HepG2 (cell line): ENCODE measurements around the gene CHID1. TPM values are rescaled to one million over a fixed set of nuclear protein-coding genes. Genes with fewer than 3 reads are reported as not detected.

Experiments
- BCL6 ChIP-seq: IDR thresholded peaks from 2 replicates; pipeline ENCODE4 v1.6.1; 2016; ENCODE audit warnings: missing genetic modification reagents, missing compliant biosample characterization
- CERS6 ChIP-seq: sonication (generic); formaldehyde crosslinking; IDR thresholded peaks from 2 replicates; pipeline ENCODE4 v1.5.0; 2020; ENCODE audit warnings: missing genetic modification reagents
- GPN1 ChIP-seq: sonication (generic); formaldehyde crosslinking; IDR thresholded peaks from 2 replicates; pipeline ENCODE4 v1.5.1; 2020; ENCODE audit warnings: missing genetic modification reagents, borderline replicate concordance
- KLF16 ChIP-seq, 2 experiments: sonication (generic) in 1 of 2; formaldehyde crosslinking in 1 of 2; IDR thresholded peaks; 2 replicates each; pipeline versions ENCODE4 v1.6.1 to v1.8.0; 2016 to 2023; ENCODE audit warnings: missing genetic modification reagents in 2 of 2, missing compliant biosample characterization in 1 of 2
- PCBP1 ChIP-seq: fragments of 200-400 bp; formaldehyde crosslinking; IDR thresholded peaks from 2 replicates; pipeline ENCODE4 v1.6.1; 2017; ENCODE audit warnings: mild to moderate bottlenecking, low read depth, low read length, borderline replicate concordance
- TBX3 ChIP-seq: fragments of 450-650 bp; IDR thresholded peaks from 2 replicates; pipeline ENCODE4 v1.6.1; 2017; ENCODE audit warnings: antibody characterized with exemption, mild to moderate bottlenecking, inconsistent platforms, borderline replicate concordance
- TFE3 ChIP-seq: IDR thresholded peaks from 2 replicates; pipeline ENCODE4 v1.6.1; 2016
- ZBTB2 ChIP-seq: sonication (generic); formaldehyde crosslinking; IDR thresholded peaks from 2 replicates; pipeline ENCODE4 v1.8.0; 2022; ENCODE audit warnings: low read depth, missing genetic modification reagents
- ZFP1 ChIP-seq: IDR thresholded peaks from 2 replicates; pipeline ENCODE4 v1.6.1; 2016
- ZNF235 ChIP-seq: sonication (generic); formaldehyde crosslinking; IDR thresholded peaks from 2 replicates; pipeline ENCODE4 v1.8.1; 2023; ENCODE audit warnings: mild to moderate bottlenecking, missing genetic modification reagents, borderline replicate concordance
- ZNF318 ChIP-seq: sonication (generic); formaldehyde crosslinking; IDR thresholded peaks from 2 replicates; pipeline ENCODE4 v1.4.0; 2020; ENCODE audit warnings: mild to moderate bottlenecking, missing genetic modification reagents
- ZNF772 ChIP-seq: sonication (generic); formaldehyde crosslinking; IDR thresholded peaks from 2 replicates; pipeline ENCODE4 v1.5.0; 2020; ENCODE audit warnings: mild to moderate bottlenecking, missing genetic modification reagents
- ZNF83 ChIP-seq: sonication (generic); formaldehyde crosslinking; IDR thresholded peaks from 2 replicates; pipeline ENCODE4 v1.4.0; 2020; ENCODE audit warnings: missing genetic modification reagents, mild to moderate bottlenecking, borderline replicate concordance
- ZSCAN31 ChIP-seq: sonication (generic); formaldehyde crosslinking; IDR thresholded peaks from 2 replicates; pipeline ENCODE4 v1.5.0; 2020; ENCODE audit warnings: low read depth, mild to moderate bottlenecking, missing genetic modification reagents
- polyA plus RNA-seq, 8 experiments: library from polyadenylated mRNA; depleted of rRNA in 3 of 8; stranded (reverse) in 7 of 8; unstranded in 1 of 8; fragments of >200 nt; fragmentation: Illumina TruSeq in 4 of 8; extraction: Trizol in 4 of 8; gene quantifications; 2 replicates each; pipeline versions ENCODE4 v1.2.1 to v1.2.3, GENCODE V29; 2011 to 2016; ENCODE audit warnings: low read depth in 4 of 8, missing spikeins in 1 of 8, mixed read lengths in 1 of 8; ENCODE audit not compliant: insufficient read depth in 1 of 8
- total RNA-seq, 5 experiments: library from RNA; depleted of rRNA; stranded (reverse); fragments of >200 nt; fragmentation: Illumina TruSeq; extraction: Trizol; gene quantifications; 2 replicates each; pipeline ENCODE4 v1.2.3, GENCODE V29; 2016; ENCODE audit warnings: low read depth in 1 of 5

The CHID1 gene
- total and polyA plus RNA-seq, 2 of the 13 experiments (the other 11 are each of a cell fraction or from before 2014, with no cell fraction given): 65.1 to 93.6 TPM

- TF ChIP-seq ZNF318 (CRISPR knock-in tag) (no peak), PCBP1 (no peak), BCL6 (CRISPR knock-in tag) (0 out of 2 replicates have a peak, but pooled peaks have one; percentile 8), ZNF235 (CRISPR knock-in tag) (0 out of 2 replicates have a peak, but pooled peaks have one; percentile 34), TFE3 (CRISPR knock-in tag) (no peak), ZSCAN31 (no peak), GPN1 (CRISPR knock-in tag) (no peak), CERS6 (CRISPR knock-in tag) (no peak), ZFP1 (CRISPR knock-in tag) (no peak), TBX3 (peak; percentile 60; the same call in 1 of the 2 replicates), ZNF83 (CRISPR knock-in tag) (peak; percentile 65; the same call in 1 of the 2 replicates), ZBTB2 (CRISPR knock-in tag) (no peak), KLF16 (CRISPR knock-in tag; IDR thresholded peaks at IDR 0.05) (peak in 1 of 2 experiments; percentile 59; a peak in 2 of 4 replicates), ZNF772 (CRISPR knock-in tag) (peak; percentile 6; the same call in 1 of the 2 replicates)
Measured at GRCh38 chr11:842370-843002, 68.1 kb downstream of the CHID1 start, which contains the start of the genes POLR2L and TSPAN4 (continued).
